Measurements from ENCODE around the gene SETD7.
A peak's percentile ranks its signal among the peaks of the same experiment; 100 is the strongest.

DNA sequence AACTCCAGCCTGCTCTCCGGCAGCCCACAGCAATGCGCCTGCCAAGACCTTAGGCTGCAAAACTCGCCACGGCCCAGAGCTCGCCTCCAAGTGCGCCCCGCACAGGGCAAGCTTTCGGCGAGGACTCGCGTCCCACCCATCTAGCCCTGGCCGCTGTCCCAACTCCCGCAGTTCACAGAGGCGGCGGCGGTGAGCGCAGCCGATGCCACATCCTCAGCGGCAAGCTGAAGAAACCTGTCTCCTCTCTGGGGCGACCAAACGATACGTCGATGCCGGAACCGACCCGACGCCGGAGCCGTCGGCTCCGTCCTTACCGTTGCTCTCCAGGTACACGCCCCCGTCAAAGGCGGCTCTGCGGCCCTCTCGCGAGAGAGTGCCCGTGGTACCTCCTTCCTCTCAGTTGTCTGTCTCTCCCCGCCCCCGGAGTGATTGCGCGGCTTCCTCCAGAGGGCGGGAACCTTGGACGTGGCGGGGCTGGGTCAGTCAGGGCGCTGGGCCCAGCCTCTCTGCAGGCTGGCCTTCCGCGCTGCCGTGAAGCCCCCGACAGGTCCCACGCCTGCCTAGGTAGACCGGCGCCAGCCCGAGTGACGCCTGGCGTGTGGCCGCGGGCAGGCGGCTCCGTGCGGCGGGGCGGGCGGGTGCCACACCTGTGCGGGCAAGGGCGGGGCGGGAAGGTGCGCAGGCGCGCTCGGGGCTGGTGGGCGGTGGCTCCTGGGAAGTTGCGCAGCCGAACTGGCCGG, 102.5 kb downstream of the SETD7 start:
- TF ChIP-seq POLR2A (IDR thresholded peaks at IDR 0.05): peak; percentile 74 to 92
- TF ChIP-seq, protein P1, sequence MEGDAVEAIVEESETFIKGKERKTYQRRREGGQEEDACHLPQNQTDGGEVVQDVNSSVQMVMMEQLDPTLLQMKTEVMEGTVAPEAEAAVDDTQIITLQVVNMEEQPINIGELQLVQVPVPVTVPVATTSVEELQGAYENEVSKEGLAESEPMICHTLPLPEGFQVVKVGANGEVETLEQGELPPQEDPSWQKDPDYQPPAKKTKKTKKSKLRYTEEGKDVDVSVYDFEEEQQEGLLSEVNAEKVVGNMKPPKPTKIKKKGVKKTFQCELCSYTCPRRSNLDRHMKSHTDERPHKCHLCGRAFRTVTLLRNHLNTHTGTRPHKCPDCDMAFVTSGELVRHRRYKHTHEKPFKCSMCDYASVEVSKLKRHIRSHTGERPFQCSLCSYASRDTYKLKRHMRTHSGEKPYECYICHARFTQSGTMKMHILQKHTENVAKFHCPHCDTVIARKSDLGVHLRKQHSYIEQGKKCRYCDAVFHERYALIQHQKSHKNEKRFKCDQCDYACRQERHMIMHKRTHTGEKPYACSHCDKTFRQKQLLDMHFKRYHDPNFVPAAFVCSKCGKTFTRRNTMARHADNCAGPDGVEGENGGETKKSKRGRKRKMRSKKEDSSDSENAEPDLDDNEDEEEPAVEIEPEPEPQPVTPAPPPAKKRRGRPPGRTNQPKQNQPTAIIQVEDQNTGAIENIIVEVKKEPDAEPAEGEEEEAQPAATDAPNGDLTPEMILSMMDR (IDR thresholded peaks at IDR 0.05): peak in 1 of 6 experiments; percentile 18
